ENCODE data around the gene CUBN. TPM values are rescaled to one million over a fixed set of nuclear protein-coding genes. Genes with fewer than 3 reads are reported as not detected.

Gene CUBN
- total and polyA plus RNA-seq, 8 donors: under 0.01 to 16.3 (median 1.2) TPM

- intact Hi-C loops (cut with DNase I; ENCODE audit: low total_unique reads): no loop called here
- Histone ChIP-seq H3K4me1 (peaks cover 0 to 14% (median 3%) of the 10 kb centered on the region in 4 donors), H3K4me3 (no peak overlapping the region), H3K27me3 (no peaks in the 10 kb centered on the region), H3K36me3 (no peaks in the 10 kb centered on the region), H3K27ac (no peak overlapping the region), H3K9me3 (no peaks in the 10 kb centered on the region)
- no peak for DNase-seq
- WGBS, 5 donors: 90 to 95% (median 94%) methylated on average over 6 of the region's 6 CpGs
- TF ChIP-seq EP300 (IDR thresholded peaks at IDR 0.05): no peak
- no peak for TF ChIP-seq POLR2A (IDR thresholded peaks at IDR 0.05)
- no peak for TF ChIP-seq CTCF (IDR thresholded peaks at IDR 0.05)
- TF ChIP-seq POLR2AphosphoS5 (IDR thresholded peaks at IDR 0.05): no peak
Observed at GRCh38 chr10:17065273-17065672, 64.3 kb downstream of the CUBN start.

- Histone ChIP-seq H3K27ac (no peak overlapping the region), H3K4me1 (peaks cover 0 to 14% (median 3%) of the 10 kb centered on the region in 4 donors), H3K9me3 (no peaks in the 10 kb centered on the region), H3K4me3 (no peak overlapping the region), H3K27me3 (no peaks in the 10 kb centered on the region), H3K36me3 (no peaks in the 10 kb centered on the region)
- DNase-seq: no peak
- TF ChIP-seq CTCF (IDR thresholded peaks at IDR 0.05): no peak
- TF ChIP-seq POLR2A (IDR thresholded peaks at IDR 0.05): no peak
- TF ChIP-seq POLR2AphosphoS5 (IDR thresholded peaks at IDR 0.05): no peak
- no peak for TF ChIP-seq EP300 (IDR thresholded peaks at IDR 0.05)
- intact Hi-C loops (cut with DNase I; ENCODE audit: low total_unique reads): no loop called here
- 85 to 95% (median 93%) methylated on average over 2 of the region's 2 CpGs for WGBS, 5 donors
Observed at GRCh38 chr10:17064435-17064834, 65.2 kb downstream of the CUBN start.

- intact Hi-C loops (cut with DNase I; ENCODE audit: low total_unique reads): no loop called here
- Histone ChIP-seq H3K4me1 (peaks cover 0 to 14% (median 5%) of the 10 kb centered on the region in 4 donors), H3K9me3 (no peaks in the 10 kb centered on the region), H3K36me3 (no peaks in the 10 kb centered on the region), H3K4me3 (no peak overlapping the region), H3K27me3 (no peaks in the 10 kb centered on the region), H3K27ac (peak overlapping the region in 3 of 5 donors; percentile 27 to 61 (median 59))
- no peak for TF ChIP-seq EP300 (IDR thresholded peaks at IDR 0.05)
- no peak for TF ChIP-seq CTCF (IDR thresholded peaks at IDR 0.05)
- no peak for TF ChIP-seq POLR2AphosphoS5 (IDR thresholded peaks at IDR 0.05)
- TF ChIP-seq POLR2A (IDR thresholded peaks at IDR 0.05): no peak
- 38 to 56% (median 51%) methylated on average over 6 of the region's 6 CpGs for WGBS, 5 donors
- peak in 1 of 2 donors; percentile 55 for DNase-seq
Observed at GRCh38 chr10:17062955-17063484, 66.6 kb downstream of the CUBN start.

GRCh38 chr10:17062493-17062892, 67.1 kb downstream of the CUBN start:
- no peak for TF ChIP-seq EP300 (IDR thresholded peaks at IDR 0.05)
- TF ChIP-seq POLR2A (IDR thresholded peaks at IDR 0.05): no peak
- no peak for TF ChIP-seq POLR2AphosphoS5 (IDR thresholded peaks at IDR 0.05)
- TF ChIP-seq CTCF (IDR thresholded peaks at IDR 0.05): no peak
- Histone ChIP-seq H3K4me1 (peaks cover 0 to 14% (median 5%) of the 10 kb centered on the region in 4 donors), H3K9me3 (no peaks in the 10 kb centered on the region), H3K27me3 (no peaks in the 10 kb centered on the region), H3K4me3 (no peak overlapping the region), H3K27ac (peak overlapping the region in 3 of 5 donors; percentile 27 to 61 (median 59)), H3K36me3 (no peaks in the 10 kb centered on the region)
- intact Hi-C loops (cut with DNase I; ENCODE audit: low total_unique reads): no loop called here
- DNase-seq: peak in 1 of 2 donors; percentile 51
- WGBS, 5 donors: 37 to 53% (median 41%) methylated on average over 2 of the region's 2 CpGs
